Osteocyte (in vitro differentiated cells): ENCODE results near the gene FCHSD2. TPM values are rescaled to one million over a fixed set of nuclear protein-coding genes. Genes with fewer than 3 reads are reported as not detected.

ENCODE experiments used
- DNase-seq: peaks from one replicate; pipeline ENCODE4 v3.0.0; 2021; ENCODE audit warnings: mixed read lengths; ENCODE audit not compliant: unreplicated experiment; ENCODE audit errors: extremely low spot score
- H3K27ac Mint-ChIP-seq: one replicate; pipeline ENCODE4 v1.8.0; 2021; ENCODE audit warnings: mild to moderate bottlenecking, mixed read lengths; ENCODE audit not compliant: unreplicated experiment
- H3K27me3 Mint-ChIP-seq: one replicate; pipeline ENCODE4 v1.8.0; 2021; ENCODE audit warnings: mixed read lengths; ENCODE audit not compliant: unreplicated experiment
- H3K36me3 Mint-ChIP-seq: one replicate; pipeline ENCODE4 v1.8.0; 2021; ENCODE audit warnings: mixed read lengths; ENCODE audit not compliant: unreplicated experiment
- H3K4me1 Mint-ChIP-seq: one replicate; pipeline ENCODE4 v1.8.0; 2021; ENCODE audit warnings: mixed read lengths; ENCODE audit not compliant: unreplicated experiment
- H3K4me3 Mint-ChIP-seq: one replicate; pipeline ENCODE4 v1.8.0; 2021; ENCODE audit warnings: mild to moderate bottlenecking, moderate library complexity, mixed read lengths; ENCODE audit not compliant: unreplicated experiment
- H3K9me3 Mint-ChIP-seq: one replicate; pipeline ENCODE4 v1.8.0; 2021; ENCODE audit warnings: mixed read lengths; ENCODE audit not compliant: unreplicated experiment
- total RNA-seq: library from RNA; stranded (reverse); gene quantifications from 2 replicates; pipeline ENCODE4 v1.2.1, GENCODE V29; 2021
- TF ChIP-seq, protein P1 (sequence below): fragments of 200-600 bp; sonication (generic); IDR thresholded peaks from 2 replicates; pipeline ENCODE4 v1.5.0; 2021; ENCODE audit warnings: antibody characterized with exemption, mild to moderate bottlenecking, moderate library complexity

Gene FCHSD2
- total RNA-seq, 1 donor from 2014 or later: 39.4 TPM

DNA sequence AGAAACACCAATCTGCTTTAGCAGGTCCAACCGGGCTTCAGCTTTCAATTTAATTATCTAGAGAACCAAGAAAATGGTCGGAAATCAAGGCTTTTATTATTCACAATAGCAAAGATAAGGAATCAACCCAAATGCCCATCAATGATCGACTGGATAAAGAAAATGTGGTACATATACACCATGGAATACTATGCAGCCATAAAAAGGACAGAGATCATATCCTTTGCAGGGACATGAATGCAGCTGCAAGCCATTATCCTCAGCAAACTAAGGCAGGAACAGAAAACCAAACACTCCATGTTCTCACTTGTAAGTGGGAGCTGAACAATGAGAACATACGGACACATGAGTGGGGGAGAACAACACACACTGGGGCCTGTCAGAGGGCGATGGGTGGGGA, 274.1 kb downstream of the FCHSD2 start:
- Mint-ChIP-seq H3K4me1 (peaks cover 58% of the 10 kb centered on the region), H3K4me3 (no peak overlapping the region), H3K9me3 (no peaks in the 10 kb centered on the region), H3K36me3 (peaks cover 17% of the 10 kb centered on the region), H3K27me3 (no peaks in the 10 kb centered on the region), H3K27ac (no peak overlapping the region)
- TF ChIP-seq, protein P1, sequence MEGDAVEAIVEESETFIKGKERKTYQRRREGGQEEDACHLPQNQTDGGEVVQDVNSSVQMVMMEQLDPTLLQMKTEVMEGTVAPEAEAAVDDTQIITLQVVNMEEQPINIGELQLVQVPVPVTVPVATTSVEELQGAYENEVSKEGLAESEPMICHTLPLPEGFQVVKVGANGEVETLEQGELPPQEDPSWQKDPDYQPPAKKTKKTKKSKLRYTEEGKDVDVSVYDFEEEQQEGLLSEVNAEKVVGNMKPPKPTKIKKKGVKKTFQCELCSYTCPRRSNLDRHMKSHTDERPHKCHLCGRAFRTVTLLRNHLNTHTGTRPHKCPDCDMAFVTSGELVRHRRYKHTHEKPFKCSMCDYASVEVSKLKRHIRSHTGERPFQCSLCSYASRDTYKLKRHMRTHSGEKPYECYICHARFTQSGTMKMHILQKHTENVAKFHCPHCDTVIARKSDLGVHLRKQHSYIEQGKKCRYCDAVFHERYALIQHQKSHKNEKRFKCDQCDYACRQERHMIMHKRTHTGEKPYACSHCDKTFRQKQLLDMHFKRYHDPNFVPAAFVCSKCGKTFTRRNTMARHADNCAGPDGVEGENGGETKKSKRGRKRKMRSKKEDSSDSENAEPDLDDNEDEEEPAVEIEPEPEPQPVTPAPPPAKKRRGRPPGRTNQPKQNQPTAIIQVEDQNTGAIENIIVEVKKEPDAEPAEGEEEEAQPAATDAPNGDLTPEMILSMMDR: no peak
- no peak for DNase-seq

DNA sequence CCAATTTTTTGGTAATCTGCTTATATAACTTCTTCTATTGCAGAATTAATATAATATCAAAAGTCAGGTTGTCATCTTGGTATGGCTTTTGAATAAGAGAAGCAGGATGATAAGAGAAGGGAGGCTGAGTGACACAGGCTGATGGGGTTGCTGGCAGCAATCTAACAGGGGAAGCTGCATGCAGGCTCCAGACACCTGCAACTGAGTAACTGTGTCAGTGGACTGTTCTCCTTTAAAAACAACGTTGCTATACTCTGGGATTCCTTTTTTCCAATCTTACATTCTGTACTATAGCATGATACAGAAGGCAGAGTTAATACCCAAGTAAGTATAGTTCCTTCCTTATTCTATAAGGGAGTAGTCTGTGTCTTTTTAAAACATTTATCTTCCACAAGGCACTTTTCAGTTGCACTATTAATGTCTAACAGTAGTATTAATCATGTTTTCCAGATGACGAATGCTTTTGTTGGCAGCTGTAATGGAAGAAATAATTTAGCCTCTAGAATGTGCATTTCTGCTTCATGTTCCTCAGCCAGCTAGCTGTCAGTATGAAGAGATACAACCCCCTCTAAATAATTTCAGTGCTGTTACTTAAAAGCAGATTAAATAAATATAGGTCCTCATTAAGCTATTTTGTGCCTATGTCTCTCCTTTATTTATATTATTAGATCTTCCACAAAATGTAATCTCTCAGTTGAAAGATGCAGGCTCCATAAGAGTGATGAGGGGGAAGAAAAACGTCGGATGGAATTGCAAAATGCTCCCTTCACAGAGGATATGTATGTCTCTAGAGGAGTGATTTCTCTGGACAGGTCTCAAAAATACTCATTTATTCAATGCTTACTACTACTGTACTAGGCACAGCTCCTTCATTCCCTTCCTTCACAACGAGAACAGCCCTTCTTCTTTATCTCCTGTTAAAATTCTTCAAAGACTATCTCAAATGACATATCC, 277.1 kb downstream of the FCHSD2 start:
- Mint-ChIP-seq H3K4me3 (peak overlapping the region; percentile 19), H3K27me3 (no peaks in the 10 kb centered on the region), H3K4me1 (peaks cover 53% of the 10 kb centered on the region), H3K36me3 (peaks cover 15% of the 10 kb centered on the region), H3K27ac (peak overlapping the region; percentile 83), H3K9me3 (no peaks in the 10 kb centered on the region)
- no peak for DNase-seq
- TF ChIP-seq, protein P1: no peak

DNA sequence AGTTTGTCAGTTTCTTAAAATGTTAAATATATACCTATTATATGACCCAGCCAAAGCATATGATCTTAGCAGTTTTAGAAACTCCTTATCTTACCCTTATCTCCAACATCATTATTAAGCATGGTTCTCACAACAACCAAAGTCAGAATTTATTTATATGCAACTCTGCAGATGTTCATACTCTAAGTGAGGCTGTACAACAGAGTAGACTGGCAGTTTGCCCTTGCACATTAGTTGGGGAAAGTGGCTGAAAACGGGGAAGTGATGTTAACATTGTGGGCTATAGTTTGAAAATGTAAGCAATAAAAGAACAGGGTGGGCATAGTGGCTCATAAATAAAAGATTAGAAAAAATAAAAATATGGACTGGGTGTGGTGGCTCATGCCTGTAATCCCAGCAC, 278.2 kb downstream of the FCHSD2 start:
- H3K4me1 Mint-ChIP-seq: peaks cover 49% of the 10 kb centered on the region
- DNase-seq: no peak

DNA sequence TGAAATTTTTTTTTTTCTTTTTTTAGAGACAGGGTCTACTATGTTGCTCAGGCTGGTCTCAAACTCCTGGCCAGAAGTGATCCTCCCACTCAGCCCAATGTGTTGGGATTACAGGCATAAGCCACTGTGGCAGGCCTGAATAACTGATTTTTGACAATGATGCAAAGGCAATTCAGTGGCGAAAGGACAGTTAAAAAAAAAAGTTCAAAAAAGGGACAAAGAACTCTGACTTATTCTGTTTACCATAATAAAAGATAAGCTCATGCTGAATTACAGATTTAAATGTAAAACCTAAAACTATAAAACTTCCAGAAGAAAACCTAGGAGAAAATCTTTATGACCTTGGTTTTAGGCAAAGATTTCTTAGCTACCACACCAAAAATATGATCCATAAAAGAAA, 279.0 kb downstream of the FCHSD2 start:
- Mint-ChIP-seq H3K36me3 (peaks cover 15% of the 10 kb centered on the region), H3K27ac (peak overlapping the region; percentile 56), H3K4me3 (no peak overlapping the region), H3K27me3 (no peaks in the 10 kb centered on the region), H3K4me1 (peaks cover 49% of the 10 kb centered on the region), H3K9me3 (no peaks in the 10 kb centered on the region)
- no peak for DNase-seq
- TF ChIP-seq, protein P1: no peak

More for the DNA sequence above, 278.2 kb downstream of the FCHSD2 start:
- TF ChIP-seq, protein P1: no peak
- peak overlapping the region; percentile 83 for H3K27ac Mint-ChIP-seq
- no peak overlapping the region for H3K4me3 Mint-ChIP-seq
- H3K9me3 Mint-ChIP-seq: no peaks in the 10 kb centered on the region
- H3K27me3 Mint-ChIP-seq: no peaks in the 10 kb centered on the region
- peaks cover 15% of the 10 kb centered on the region for H3K36me3 Mint-ChIP-seq

DNA sequence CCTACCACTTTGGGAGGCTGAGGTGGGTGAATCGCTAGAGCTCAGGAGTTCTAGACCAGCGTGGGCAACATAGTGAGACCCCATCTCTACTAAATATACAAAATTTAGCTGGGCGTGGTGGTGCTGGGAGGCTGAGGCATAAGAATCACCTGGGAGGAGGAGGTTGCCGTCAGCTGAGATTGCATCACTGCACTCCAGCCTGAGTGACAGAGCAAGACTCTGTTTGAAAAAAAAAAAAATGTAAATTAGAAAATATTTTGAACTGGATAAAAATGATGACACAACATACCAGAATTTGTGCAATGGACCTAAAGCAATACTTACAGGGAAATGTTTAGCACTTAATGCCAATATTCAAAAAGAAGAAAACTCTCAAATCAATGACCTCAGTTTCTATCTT, 281.5 kb downstream of the FCHSD2 start:
- H3K36me3 Mint-ChIP-seq: peaks cover 8% of the 10 kb centered on the region
- H3K27me3 Mint-ChIP-seq: no peaks in the 10 kb centered on the region
- H3K9me3 Mint-ChIP-seq: no peaks in the 10 kb centered on the region
- H3K27ac Mint-ChIP-seq: peak overlapping the region; percentile 27
- no peak overlapping the region for H3K4me3 Mint-ChIP-seq
- H3K4me1 Mint-ChIP-seq: peaks cover 49% of the 10 kb centered on the region
- no peak for DNase-seq
- TF ChIP-seq, protein P1: no peak
